Kidney capillary endothelial cell (primary cell): ENCODE data around the gene SPN.
"Not testable (repeated sequence)": the region's sequence is repeated elsewhere in the genome, so short reads cannot be mapped to it uniquely, and the experiment has no call there.

Experiments used
- DNase-seq: peaks from one replicate; pipeline ENCODE4 v3.0.0-alpha.2; 2018; ENCODE audit warnings: low spot score

SPN gene

DNA sequence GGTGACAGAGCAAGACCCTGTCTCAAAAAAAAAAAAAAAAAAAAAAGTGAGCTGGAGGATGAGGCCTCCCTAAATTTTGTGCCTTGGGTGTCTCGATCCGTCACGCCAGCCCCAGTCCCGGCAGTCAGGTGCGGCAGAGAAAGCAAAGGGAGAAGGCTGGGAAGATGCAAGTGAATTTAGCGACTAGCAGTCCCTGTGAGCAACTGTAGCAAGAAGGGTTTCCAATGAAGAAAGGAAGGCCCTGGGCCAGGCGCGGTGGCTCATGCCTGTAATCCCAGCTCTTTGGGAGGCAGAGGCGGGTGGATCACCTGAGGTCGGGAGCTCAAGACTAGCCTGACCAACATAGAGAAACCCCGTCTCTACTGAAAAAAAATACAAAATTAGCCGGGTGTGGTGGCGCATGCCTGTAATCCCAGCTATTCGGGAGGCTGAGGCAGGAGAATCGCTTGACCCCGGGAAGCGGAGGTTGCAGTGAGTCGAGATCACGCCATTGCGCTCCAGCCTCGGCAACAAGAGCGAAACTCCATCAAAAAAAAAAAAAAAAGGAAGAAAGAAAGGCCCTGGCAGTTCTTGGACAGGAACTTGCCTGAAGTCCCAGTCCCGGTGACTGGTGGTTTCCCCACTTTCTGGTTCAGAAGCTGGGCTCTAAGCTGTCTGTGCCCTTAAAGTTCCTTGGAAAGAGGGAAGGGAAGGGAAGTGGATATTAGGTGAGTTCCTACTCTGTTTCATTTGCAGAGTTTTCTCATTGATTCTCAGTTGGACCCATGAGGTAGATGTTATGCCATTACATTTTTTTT is 14.1 kb downstream of the SPN start:
- DNase-seq, result no peak

- DNase-seq, result no peak
Observed at GRCh38 chr16:29678691-29679267, 15.7 kb downstream of the SPN start, which contains the start of gene QPRT. TSS of gene QPRT (plus strand) at chr16:29679180. CDS start at chr16:29679198, 18 bp downstream.

DNA sequence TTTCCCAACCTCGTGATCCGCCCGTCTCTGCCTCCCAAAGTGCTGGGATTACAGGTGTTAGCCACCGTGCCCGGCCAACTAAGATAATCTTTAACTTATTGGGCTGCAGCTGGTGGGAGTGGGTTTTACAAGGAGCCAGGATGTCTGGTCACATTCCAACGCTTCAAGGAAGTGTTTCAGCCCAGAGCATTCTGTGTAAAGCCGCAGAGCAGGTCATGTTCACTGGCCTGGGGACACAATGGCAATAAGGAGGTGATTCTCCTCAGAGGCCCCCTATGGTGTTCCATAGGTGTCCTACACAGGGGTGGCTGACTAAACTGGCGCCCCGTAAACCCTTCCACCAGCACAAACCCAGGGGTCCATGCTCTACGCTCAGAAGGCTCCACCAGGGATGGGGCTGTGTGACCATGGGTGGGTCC is 17.1 kb downstream of the SPN start:
- no peak for DNase-seq

GRCh38 chr16:29683543-29684090 is 20.6 kb downstream of the SPN start:
- no peak for DNase-seq

GRCh38 chr16:29684679-29685078 is 21.6 kb downstream of the SPN start:
- DNase-seq, result no peak

GRCh38 chr16:29686740-29687332 is 23.8 kb downstream of the SPN start:
- DNase-seq, result no peak

- no peak for DNase-seq
Observed at GRCh38 chr16:29687755-29688154, 24.7 kb downstream of the SPN start.

DNA sequence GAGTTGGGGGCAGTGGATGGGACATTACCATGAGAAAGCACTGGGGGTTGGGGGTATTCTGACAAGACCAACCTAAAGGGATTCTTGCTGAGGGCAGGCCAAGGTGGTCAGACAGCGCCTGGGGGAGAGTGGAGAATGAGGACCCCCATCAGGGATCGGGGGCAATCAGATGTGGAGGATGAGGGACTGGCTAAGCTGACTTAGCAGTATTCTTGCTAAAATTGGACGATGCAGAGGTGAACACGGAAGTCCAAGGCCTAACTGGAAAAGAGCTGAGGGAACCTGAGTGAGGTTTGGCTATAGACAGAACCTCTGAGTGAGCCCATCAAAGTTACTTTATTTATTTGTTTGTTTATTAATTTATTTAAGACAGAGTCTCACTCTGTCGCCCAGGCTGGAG is 25.1 kb downstream of the SPN start:
- no peak for DNase-seq

DNA sequence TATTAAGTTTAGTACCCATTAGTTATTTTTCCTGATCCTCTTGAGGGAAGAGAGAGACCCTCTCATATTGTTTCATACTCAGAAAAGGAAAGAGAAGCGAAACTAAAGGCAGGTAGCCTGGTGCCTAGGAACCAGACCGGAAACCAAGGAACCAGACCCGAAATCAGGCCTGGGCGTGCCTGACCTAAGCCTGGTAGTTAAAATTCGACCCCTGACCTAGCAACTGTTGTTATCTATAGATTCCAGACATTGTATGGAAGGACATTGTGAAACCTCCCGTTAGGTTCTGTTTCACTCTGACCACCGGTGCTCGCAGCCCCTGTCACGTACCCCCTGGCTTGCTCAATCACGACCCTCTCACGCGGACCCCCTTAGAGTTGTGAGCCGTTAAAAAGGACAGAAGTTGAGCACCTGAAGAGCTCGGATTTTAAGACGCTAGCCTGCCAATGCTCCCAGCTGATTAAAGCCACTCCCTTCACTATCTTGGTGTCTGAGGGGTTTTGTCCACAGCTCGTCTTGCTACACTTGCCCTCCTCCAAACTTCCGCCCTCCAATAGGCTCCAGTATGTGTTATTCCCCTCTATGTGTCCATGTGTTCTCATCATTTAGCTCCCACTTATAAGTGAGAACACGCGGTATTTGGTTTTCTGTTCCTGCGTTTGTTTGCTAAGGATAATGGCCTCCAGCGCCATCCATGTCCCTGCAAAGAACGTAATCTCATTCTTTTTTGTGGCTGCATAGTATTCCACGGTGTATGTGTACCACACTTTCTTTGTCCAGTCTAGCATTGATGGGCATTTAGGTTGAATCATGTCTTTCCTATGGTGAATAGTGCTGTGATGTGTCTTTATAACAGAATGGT is 26.7 kb downstream of the SPN start:
- DNase-seq, result not testable (repeated sequence)

DNA sequence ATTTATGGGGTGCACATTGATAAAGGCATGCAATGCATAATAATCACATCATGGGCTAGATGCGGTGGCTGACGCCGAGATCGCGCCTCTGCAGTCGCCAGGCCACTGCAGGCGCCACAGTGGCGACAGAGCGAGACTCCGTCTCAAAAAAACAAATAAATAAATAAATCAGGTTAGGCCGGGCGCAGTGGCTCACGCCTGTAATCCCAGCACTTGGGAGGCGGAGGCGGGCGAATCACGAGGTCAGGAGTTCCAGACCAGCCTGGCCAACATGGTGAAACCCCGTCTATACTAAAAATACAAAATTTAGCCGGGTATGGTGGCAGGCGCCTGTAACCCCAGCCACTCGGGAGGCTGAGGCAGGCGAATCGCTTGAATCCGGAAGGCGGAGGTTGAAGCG is 29.6 kb downstream of the SPN start:
- not testable (repeated sequence) for DNase-seq

DNA sequence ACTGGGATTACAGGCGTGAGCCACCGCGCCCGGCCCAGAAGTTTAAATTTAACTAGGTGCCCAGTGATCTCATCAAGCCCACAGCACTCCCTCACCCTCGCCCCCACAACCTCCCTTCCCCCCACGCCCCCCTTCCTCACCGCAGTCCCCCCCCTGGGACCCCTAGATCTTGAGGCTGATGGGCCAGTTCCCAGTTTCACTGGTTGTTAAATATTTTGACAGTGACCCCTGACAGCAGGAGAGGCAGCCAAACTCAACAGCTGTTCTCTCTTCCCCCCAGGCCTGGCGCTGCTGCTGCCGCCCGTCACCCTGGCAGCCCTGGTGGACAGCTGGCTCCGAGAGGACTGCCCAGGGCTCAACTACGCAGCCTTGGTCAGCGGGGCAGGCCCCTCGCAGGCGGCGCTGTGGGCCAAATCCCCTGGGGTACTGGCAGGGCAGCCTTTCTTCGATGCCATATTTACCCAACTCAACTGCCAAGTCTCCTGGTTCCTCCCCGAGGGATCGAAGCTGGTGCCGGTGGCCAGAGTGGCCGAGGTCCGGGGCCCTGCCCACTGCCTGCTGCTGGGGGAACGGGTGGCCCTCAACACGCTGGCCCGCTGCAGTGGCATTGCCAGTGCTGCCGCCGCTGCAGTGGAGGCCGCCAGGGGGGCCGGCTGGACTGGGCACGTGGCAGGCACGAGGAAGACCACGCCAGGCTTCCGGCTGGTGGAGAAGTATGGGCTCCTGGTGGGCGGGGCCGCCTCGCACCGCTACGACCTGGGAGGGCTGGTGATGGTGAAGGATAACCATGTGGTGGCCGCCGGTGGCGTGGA is 31.5 kb downstream of the SPN start:
- DNase-seq, result no peak

- DNase-seq, result not testable (repeated sequence)
Observed at GRCh38 chr16:29695675-29696074, 32.6 kb downstream of the SPN start.

- DNase-seq, result no peak
Observed at GRCh38 chr16:29696881-29697331, 33.9 kb downstream of the SPN start.

DNA sequence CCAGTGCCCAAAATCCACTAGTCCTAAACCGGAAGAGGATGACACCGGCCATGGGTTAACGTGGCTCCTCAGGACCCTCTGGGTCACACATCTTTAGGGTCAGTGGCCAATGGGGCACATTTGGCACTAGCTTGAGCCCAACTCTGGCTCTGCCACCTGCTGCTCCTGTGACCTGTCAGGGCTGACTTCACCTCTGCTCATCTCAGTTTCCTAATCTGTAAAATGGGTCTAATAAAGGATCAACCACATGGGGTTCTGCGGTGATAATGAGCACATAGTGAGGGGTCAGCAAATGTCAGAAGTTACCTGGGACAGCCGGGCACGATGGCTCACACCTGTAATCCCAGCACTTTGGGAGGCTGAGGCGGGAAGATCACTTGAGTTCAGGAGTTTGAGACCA is 34.3 kb downstream of the SPN start:
- DNase-seq, result no peak

GRCh38 chr16:29698042-29698441 is 35.0 kb downstream of the SPN start:
- DNase-seq, result no peak

GRCh38 chr16:29698484-29699323 is 35.7 kb downstream of the SPN start:
- DNase-seq, result no peak

- DNase-seq, result no peak
Observed at GRCh38 chr16:29699324-29700219, 36.5 kb downstream of the SPN start.

DNA sequence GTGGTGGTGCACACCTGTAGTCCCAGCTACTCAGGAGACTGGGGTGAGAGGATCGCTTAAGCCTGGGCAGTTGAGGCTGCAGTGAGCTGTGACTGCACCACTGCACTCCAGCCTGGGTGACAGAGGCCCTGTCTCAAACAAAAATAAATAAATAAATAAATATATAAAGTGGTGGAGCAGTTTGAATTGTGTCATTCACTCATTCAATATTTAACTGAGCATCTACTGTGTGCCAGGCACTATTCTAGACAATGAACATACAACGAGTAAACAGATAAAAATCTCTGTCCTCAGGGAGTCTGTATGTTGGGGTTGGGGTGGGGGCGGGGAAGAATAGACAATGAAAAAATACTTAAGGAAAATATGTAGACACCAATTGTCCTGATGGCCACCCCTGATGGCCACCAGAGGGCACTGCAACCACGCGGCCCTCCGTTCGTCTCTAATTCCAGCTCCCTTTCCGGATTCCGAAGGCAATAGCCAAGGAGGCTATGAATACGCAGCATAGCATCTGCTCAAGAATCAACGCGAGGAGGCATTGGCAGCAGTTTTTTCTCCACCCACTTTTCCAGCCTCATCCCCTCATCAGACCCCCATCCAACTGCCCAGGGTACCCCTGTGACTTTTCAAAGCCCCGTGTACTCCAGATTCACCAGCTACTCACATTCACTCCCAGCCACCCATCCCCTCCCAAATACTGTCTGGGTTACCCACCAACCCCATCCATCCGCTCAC is 37.4 kb downstream of the SPN start:
- peak; percentile 70 for DNase-seq

- no peak for DNase-seq
Observed at GRCh38 chr16:29701214-29701555, 38.1 kb downstream of the SPN start.
